SK-N-SH (cell line): ENCODE results near the gene ZNF407. TPM values are rescaled to one million over a fixed set of nuclear protein-coding genes. Genes with fewer than 3 reads are reported as not detected.

Experiments
- CTCF ChIA-PET: fragments of 300-600, 350-600 bp; formaldehyde crosslinking; extraction: SDS; loops from one replicate; lab custom pipeline; 2021; lab: Yijun Ruan, JAX
- POLR2A ChIA-PET: fragments of 350-600 bp; sonication (Branson Sonifier 250); formaldehyde crosslinking; extraction: SDS; loops from one replicate; lab custom pipeline; 2020; ENCODE audit warnings: antibody characterized with exemption, inconsistent platforms; lab: Yijun Ruan, JAX
- DNase-seq: peaks from one replicate; pipeline ENCODE4 v3.0.0; 2012
- H2AFZ ChIP-seq: fragments of 200-600 bp; sonication (generic); 2 replicates; pipeline ENCODE4 v1.8.1; 2016; ENCODE audit warnings: antibody characterized with exemption, mild to moderate bottlenecking, low read depth
- H3F3A ChIP-seq: fragments of 200-600 bp; sonication (generic); replicated peaks from 2 replicates; pipeline ENCODE3; 2016; ENCODE audit warnings: antibody characterized with exemption, mild to moderate bottlenecking; ENCODE audit not compliant: insufficient read depth
- H3K27ac ChIP-seq, 2 experiments: fragments of 200-500 bp in 1 of 2; fragments of 200-600 bp in 1 of 2; sonication (Bioruptor generic) in 1 of 2; sonication (generic), shearing (Covaris generic) in 1 of 2; 2 replicates each; pipeline versions ENCODE4 v1.5.1 to v1.6.1; 2014 to 2016; ENCODE audit warnings: low read depth in 2 of 2, inconsistent platforms in 1 of 2, low read length in 1 of 2, mild to moderate bottlenecking in 1 of 2, mixed read lengths in 1 of 2
- H3K27me3 ChIP-seq: fragments of 200-600 bp; sonication (generic), shearing (Covaris generic); 2 replicates; pipeline ENCODE4 v1.6.1; 2016; ENCODE audit warnings: mixed run types; ENCODE audit not compliant: insufficient read depth
- H3K36me3 ChIP-seq, 2 experiments: fragments of 200-500 bp in 1 of 2; fragments of 200-600 bp in 1 of 2; sonication (Bioruptor generic) in 1 of 2; sonication (generic) in 1 of 2; replicated peaks in 1 of 2; 2 replicates each; pipeline versions ENCODE3 to v1.5.1; 2014 to 2016; ENCODE audit warnings: low read length in 1 of 2, mild to moderate bottlenecking in 1 of 2; ENCODE audit not compliant: insufficient read depth in 2 of 2, control insufficient read depth in 1 of 2
- H3K4me1 ChIP-seq, 2 experiments: fragments of 200-500 bp in 1 of 2; fragments of 200-600 bp in 1 of 2; sonication (Bioruptor generic) in 1 of 2; sonication (generic), shearing (Covaris generic) in 1 of 2; 2 replicates each; pipeline versions ENCODE4 v1.5.1 to v1.6.1; 2014 to 2016; ENCODE audit warnings: low read depth in 1 of 2, low read length in 1 of 2, mixed run types in 1 of 2; ENCODE audit not compliant: insufficient read depth in 2 of 2, control insufficient read depth in 1 of 2
- H3K4me2 ChIP-seq: fragments of 200-600 bp; sonication (generic), shearing (Covaris generic); 2 replicates; pipeline ENCODE4 v1.6.1; 2017; ENCODE audit warnings: mixed run types
- H3K4me3 ChIP-seq, 2 experiments: fragments of 200-500 bp in 1 of 2; fragments of 200-600 bp in 1 of 2; sonication (Bioruptor generic) in 1 of 2; sonication (generic), shearing (Covaris generic) in 1 of 2; 2 replicates each; pipeline versions ENCODE4 v1.5.1 to v1.8.1; 2014 to 2016; ENCODE audit warnings: low read depth in 2 of 2, inconsistent platforms in 1 of 2, low read length in 1 of 2, mild to moderate bottlenecking in 1 of 2, mixed read lengths in 1 of 2, moderate library complexity in 1 of 2
- H3K79me2 ChIP-seq: fragments of 200-600 bp; sonication (generic); 2 replicates; pipeline ENCODE4 v1.8.1; 2017; ENCODE audit warnings: mild to moderate bottlenecking; ENCODE audit not compliant: insufficient read depth
- H3K9ac ChIP-seq: fragments of 200-600 bp; sonication (generic); 2 replicates; pipeline ENCODE4 v1.6.1; 2017; ENCODE audit warnings: mixed run types
- H3K9me2 ChIP-seq: fragments of 200-600 bp; sonication (generic); 2 replicates; pipeline ENCODE4 v1.6.1; 2017; ENCODE audit warnings: mixed run types
- H3K9me3 ChIP-seq: fragments of 200-600 bp; sonication (generic); 2 replicates; pipeline ENCODE4 v1.6.1; 2017; ENCODE audit warnings: mixed run types, mild to moderate bottlenecking, moderate library complexity
- H4K20me1 ChIP-seq: fragments of 200-600 bp; sonication (generic); 2 replicates; pipeline ENCODE4 v1.6.1; 2017; ENCODE audit warnings: mild to moderate bottlenecking, mixed run types; ENCODE audit not compliant: insufficient read depth
- ELF1 ChIP-seq: IDR thresholded peaks from 2 replicates; pipeline ENCODE4 v1.4.0; 2012
- EP300 ChIP-seq, 2 experiments: IDR thresholded peaks; 2 replicates each; pipeline versions ENCODE4 v1.4.0 to v1.6.1; 2012; ENCODE audit warnings: borderline replicate concordance in 1 of 2, low read depth in 1 of 2, low read length in 1 of 2
- EZH2phosphoT487 ChIP-seq: fragments of 200-600 bp; sonication (generic); IDR thresholded peaks from 2 replicates; pipeline ENCODE4 v1.6.1; 2017; ENCODE audit warnings: low read depth, mixed run types, mild to moderate bottlenecking, antibody characterized with exemption, moderate library complexity, borderline replicate concordance
- FOSL2 ChIP-seq: IDR thresholded peaks from 2 replicates; pipeline ENCODE4 v1.4.0; 2012; ENCODE audit warnings: low read depth, mild to moderate bottlenecking, moderate library complexity, borderline replicate concordance
- GABPA ChIP-seq: IDR thresholded peaks from 2 replicates; pipeline ENCODE4 v1.4.0; 2012; ENCODE audit warnings: low read depth, mild to moderate bottlenecking
- GATA2 ChIP-seq: sonication (generic); formaldehyde crosslinking; IDR thresholded peaks from 2 replicates; pipeline ENCODE4 v1.5.0; 2020; ENCODE audit warnings: mild to moderate bottlenecking, missing genetic modification reagents
- JUND ChIP-seq: IDR thresholded peaks from 2 replicates; pipeline ENCODE4 v1.4.0; 2012
- MEF2A ChIP-seq: IDR thresholded peaks from 2 replicates; pipeline ENCODE4 v1.4.0; 2012; ENCODE audit warnings: low read depth, borderline replicate concordance
- PBX3 ChIP-seq: IDR thresholded peaks from 2 replicates; pipeline ENCODE4; 2012
- POLR2AphosphoS5 ChIP-seq: IDR thresholded peaks from 2 replicates; pipeline ENCODE4 v1.6.1; 2012; ENCODE audit warnings: low read depth, low read length
- RAD21 ChIP-seq: IDR thresholded peaks from 2 replicates; pipeline ENCODE4 v1.6.1; 2012; ENCODE audit warnings: mild to moderate bottlenecking, low read length
- REST ChIP-seq: IDR thresholded peaks from 2 replicates; pipeline ENCODE4 v1.6.1; 2012; ENCODE audit warnings: mild to moderate bottlenecking, low read depth, low read length, moderate library complexity
- RXRA ChIP-seq: IDR thresholded peaks from 2 replicates; pipeline ENCODE4 v1.4.0; 2012; ENCODE audit warnings: low read depth, mild to moderate bottlenecking, borderline replicate concordance
- SIN3A ChIP-seq: IDR thresholded peaks from 2 replicates; pipeline ENCODE4 v1.6.1; 2012; ENCODE audit warnings: low read depth, mild to moderate bottlenecking, low read length, moderate library complexity, borderline replicate concordance
- SMC3 ChIP-seq: IDR thresholded peaks from 2 replicates; pipeline ENCODE4 v1.6.1; 2012; ENCODE audit warnings: low read depth, low read length, improper control_type of control experiment
- TAF1 ChIP-seq: IDR thresholded peaks from 2 replicates; pipeline ENCODE4 v1.6.1; 2012; ENCODE audit warnings: low read depth, mild to moderate bottlenecking, low read length, moderate library complexity, borderline replicate concordance
- USF2 ChIP-seq: fragments of 150-350 bp; IDR thresholded peaks from 2 replicates; pipeline ENCODE4 v1.6.1; 2017; ENCODE audit warnings: antibody characterized with exemption, low read length, low read depth, borderline replicate concordance
- YY1 ChIP-seq: IDR thresholded peaks from 2 replicates; pipeline ENCODE4 v1.4.0; 2012; ENCODE audit warnings: low read depth, mild to moderate bottlenecking
- WGBS: methylation state at CpG from one replicate; pipeline ENCODE4 v1.1.6; 2017; ENCODE audit warnings: low lambda C conversion rate; 5-methylcytosine and 5-hydroxymethylcytosine counted together
- polyA plus RNA-seq, 3 experiments: library from polyadenylated mRNA; depleted of rRNA; stranded (reverse); fragments of >200 nt; gene quantifications; 2 replicates each; pipeline ENCODE4 v1.2.3, GENCODE V29; 2012
- TF ChIP-seq, protein P1 (sequence below): IDR thresholded peaks from 2 replicates; pipeline ENCODE4 v1.4.0; 2012; ENCODE audit warnings: low read depth

The ZNF407 gene
- polyA plus RNA-seq, 1 of the 3 experiments (the other 2 are of a cell fraction) = 2.6 TPM

GRCh38 chr18:74876630-74877243 is 279.1 kb downstream of the ZNF407 start:
- Histone ChIP-seq H3K4me2 (no peak overlapping the region), H3K27me3 (no peaks in the 10 kb centered on the region), H2AFZ (no peak overlapping the region), H3K79me2 (no peaks in the 10 kb centered on the region), H3F3A (no peaks in the 10 kb centered on the region), H3K9ac (no peak overlapping the region), H3K4me1 (peaks cover 0 to 7% of the 10 kb centered on the region in 2 experiments; a peak in 2 of 4 replicates), H3K36me3 (peaks cover 0 to 9% of the 10 kb centered on the region in 2 experiments), H3K9me3 (no peaks in the 10 kb centered on the region), H3K27ac (no peak overlapping the region), H3K9me2 (no peaks in the 10 kb centered on the region), H3K4me3 (no peak overlapping the region), H4K20me1 (no peaks in the 10 kb centered on the region)
- ChIA-PET POLR2A (no interaction called here), CTCF (interaction anchor here (0.9 kb wide), 1 partner anchor 223 kb away, joined by 3 read pairs; no protein-coding TSS in a partner anchor)
- no peak for DNase-seq
- 96% methylated on average over 17 of the region's 18 CpGs for WGBS
- TF ChIP-seq RXRA (no peak), POLR2AphosphoS5 (no peak), SMC3 (no peak), SIN3A (no peak), FOSL2 (no peak), GABPA (no peak), ELF1 (no peak), YY1 (no peak), RAD21 (no peak), TAF1 (no peak), MEF2A (no peak), GATA2 (CRISPR knock-in tag) (no peak), JUND (no peak), EP300 (IDR thresholded peaks at IDR 0.05; ENCODE audit: borderline replicate concordance in 1 of 2, low read depth in 1 of 2, low read length in 1 of 2) (no peak), USF2 (no peak), EZH2phosphoT487 (no peak), REST (no peak), PBX3 (no peak)
- TF ChIP-seq, protein P1, sequence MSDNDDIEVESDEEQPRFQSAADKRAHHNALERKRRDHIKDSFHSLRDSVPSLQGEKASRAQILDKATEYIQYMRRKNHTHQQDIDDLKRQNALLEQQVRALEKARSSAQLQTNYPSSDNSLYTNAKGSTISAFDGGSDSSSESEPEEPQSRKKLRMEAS = no peak
